Right hindlimb (tissue), 1 donor: Measurements from ENCODE around the gene SLC7A7.
A peak's percentile ranks its signal among the peaks of the same experiment; 100 is the strongest.
"Not testable (repeated sequence)": the region's sequence is repeated elsewhere in the genome, so short reads cannot be mapped to it uniquely, and the experiment has no call there.

Source experiments
- DNase-seq: peaks from one replicate; pipeline ENCODE4 v3.0.0-alpha.2; 2018

Gene SLC7A7

DNA sequence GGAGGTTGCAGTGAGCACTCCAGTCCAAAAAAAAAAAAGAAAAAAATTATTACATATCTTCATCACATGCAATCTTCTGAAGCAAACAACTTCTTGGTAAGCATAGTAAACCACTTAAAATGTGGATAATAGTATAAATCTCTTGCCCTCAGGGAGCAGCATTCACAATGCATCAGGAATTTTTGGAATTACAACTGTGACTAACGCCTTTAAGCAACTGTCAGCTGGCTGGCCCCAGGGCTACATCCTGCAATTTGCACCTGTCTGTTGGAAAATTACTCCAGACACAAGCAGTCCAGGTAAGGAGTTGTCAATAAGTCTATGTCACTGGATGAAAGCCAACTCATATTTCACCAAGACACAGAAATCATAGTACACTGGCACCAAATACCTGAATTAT lies 5.5 kb upstream of the SLC7A7 start:
- no peak for DNase-seq

DNA sequence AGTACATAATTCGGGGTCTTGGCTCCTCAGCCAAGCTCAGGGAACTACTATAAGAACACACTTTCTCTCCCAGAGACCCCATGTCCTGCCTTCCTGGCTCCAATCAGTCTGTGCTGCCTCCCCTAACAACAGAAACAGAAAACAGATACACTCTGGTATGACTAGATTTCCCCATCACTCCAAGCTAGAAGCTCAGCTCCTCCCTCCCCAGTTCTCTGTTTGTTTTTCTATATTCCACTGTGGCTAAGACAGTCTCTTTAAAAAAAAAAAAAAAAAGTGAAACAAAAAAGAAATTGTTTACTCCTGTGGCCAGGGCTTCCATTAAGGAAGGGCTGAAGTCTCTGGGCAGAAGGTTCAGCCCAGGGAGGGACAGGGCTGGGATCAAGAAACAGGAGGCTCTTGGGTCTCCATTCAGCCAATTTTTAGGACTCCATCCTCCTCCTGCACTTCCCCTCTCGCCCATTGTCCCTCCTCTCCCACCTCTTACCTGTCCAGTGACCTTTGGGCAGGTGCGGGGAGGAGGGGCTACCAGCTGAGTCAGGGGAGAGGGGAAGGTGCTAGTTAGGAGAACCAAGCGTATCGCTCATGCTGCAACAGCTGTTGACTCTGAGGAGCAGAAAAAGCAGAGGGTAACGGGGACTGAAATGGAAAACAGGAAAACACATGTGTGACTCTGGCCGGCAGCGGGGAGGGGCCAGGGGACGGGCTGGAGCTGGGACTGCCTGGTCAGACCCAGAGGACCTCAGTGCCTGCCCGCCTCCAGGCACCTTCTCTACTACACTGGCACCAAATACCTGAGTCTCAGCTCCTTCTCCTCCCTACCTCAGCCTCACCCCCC lies 4.1 kb upstream of the SLC7A7 start:
- peak; percentile 72 for DNase-seq

GRCh38 chr14:22814373-22814772 lies 862 bp downstream of the SLC7A7 start:
- DNase-seq = no peak

- DNase-seq = no peak
These were observed 2.1 kb downstream of the SLC7A7 start for GRCh38 chr14:22813145-22813544.

DNA sequence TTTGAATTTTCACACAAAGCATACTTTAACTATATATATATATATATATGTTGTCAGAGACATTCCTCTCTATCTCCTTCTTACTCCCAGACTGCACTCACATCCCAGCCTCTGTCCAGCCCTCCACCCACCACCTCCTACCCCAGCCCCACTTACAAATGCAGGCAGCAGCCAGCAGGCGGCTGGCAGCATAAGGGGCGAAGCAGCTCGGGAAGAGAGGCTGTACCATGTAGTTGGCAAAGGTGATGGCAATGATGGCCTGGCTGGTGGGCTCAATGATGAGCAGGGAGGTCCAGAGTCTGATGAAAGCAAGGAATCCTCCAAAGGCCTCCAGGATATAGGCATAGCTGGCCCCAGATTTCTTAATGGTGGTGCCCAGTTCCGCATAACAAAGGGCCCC lies 2.5 kb downstream of the SLC7A7 start:
- DNase-seq = no peak

DNA sequence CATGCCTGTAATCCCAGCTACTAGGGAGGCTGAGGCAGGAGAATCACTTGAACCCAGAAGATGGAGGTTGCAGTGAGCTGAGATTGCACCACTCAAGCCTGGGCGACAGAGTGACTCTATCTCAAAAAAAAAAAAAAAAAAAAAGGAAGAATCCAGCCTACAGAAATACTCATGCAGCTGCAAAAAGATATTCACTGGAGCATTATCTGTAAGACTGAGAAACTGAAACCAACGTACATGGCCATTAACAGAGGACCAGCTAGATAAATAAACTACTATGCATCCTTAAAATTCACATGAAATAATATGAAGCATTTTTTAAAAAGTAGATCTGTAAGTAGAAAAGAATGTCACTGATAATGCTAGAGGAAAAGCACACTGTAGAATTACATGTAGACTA lies 3.5 kb downstream of the SLC7A7 start:
- no peak for DNase-seq

- DNase-seq = no peak
These were observed 6.6 kb downstream of the SLC7A7 start for GRCh38 chr14:22808388-22809209.

DNA sequence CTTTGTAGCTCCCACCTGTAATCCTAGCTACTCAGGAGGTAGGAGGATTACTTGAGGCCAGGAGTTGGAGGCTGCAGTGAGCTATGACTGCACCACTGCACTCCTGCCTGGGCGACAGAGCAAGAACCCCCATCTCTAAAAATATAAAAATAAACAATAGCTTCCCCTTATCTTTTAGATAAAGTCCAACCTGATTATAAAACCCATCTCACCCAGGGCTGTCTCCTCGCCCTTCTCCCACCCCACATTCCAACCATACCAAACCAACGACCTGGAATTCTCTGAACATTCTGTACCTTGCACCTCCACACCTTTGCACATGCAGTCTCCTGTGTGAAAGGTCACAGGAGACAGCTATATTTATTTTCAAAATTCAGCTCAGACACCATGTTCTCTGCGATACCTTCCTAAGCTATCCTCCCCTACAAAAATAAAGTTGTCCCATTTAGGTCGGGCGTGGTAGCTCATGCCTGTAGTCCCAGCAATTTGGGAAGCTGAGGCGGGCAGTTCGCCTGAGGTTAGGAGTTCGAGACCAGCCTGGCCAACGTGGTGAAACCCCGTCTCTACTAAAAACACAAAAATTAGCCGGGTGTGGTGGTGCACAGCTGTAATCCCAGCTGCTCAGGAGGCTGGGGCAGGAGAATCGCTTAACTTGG lies 7.7 kb downstream of the SLC7A7 start:
- no peak for DNase-seq

- DNase-seq = not testable (repeated sequence)
These were observed 10.0 kb downstream of the SLC7A7 start for GRCh38 chr14:22805235-22805634.

DNA sequence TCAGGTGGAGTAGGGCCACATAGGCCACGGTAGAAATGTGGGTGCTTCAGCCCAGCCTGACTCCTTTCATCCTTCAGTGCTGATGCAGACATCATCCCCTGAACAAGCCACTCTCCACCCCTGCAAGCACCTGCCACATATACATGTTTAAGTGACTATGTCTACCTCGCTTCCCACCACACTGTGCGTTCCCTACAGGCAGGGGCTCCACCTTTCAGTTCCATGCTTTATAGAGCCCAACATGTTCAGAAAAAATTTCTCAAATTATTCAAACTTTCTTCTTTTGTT lies 11.6 kb downstream of the SLC7A7 start:
- DNase-seq = no peak

DNA sequence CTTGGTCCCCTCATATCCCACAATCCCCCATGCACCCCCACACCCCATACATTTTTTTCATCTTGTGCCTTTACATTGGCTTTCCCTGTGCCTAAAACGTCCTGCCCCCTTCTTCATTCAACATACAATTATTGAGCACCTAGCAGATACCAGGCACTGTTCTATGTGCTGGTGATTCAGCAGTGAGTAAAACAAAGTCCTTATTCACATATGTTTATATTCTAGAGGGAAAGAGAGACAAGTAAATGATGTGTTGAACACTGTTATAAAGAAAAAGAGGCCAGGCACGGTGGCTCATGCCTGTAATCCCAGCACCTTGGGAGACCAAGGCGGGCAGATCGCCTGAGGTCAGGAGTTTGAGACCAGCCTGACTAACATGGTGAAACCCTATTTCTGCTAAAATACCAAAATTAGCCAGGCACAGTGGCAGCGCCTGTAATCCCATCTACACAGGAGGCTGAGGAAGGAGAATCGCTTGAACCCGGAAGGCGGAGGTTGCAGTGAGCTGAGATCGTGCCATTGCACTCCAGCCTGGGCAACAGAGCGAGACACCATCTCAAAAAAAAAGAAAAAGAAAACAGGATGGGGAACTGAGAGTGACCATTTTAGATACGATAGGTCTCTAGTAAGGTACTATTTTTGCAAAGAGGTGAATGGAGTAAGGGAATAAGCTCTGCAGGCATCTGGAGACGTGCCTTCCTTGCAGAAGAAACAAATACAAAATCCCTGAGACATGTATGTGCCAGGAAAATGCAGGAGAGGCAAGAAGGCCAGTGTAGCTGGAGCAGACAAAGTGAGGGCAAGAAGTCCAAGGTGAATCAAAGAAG lies 12.2 kb downstream of the SLC7A7 start:
- DNase-seq = no peak

- DNase-seq = no peak
These were observed 13.5 kb downstream of the SLC7A7 start for GRCh38 chr14:22801716-22802115.

- no peak for DNase-seq
These were observed 14.9 kb downstream of the SLC7A7 start for GRCh38 chr14:22800346-22800745.

- no peak for DNase-seq
These were observed 16.7 kb downstream of the SLC7A7 start for GRCh38 chr14:22798528-22798927.

GRCh38 chr14:22797017-22797917 lies 18.0 kb downstream of the SLC7A7 start:
- no peak for DNase-seq

GRCh38 chr14:22796087-22796707 lies 19.0 kb downstream of the SLC7A7 start:
- DNase-seq = no peak

DNA sequence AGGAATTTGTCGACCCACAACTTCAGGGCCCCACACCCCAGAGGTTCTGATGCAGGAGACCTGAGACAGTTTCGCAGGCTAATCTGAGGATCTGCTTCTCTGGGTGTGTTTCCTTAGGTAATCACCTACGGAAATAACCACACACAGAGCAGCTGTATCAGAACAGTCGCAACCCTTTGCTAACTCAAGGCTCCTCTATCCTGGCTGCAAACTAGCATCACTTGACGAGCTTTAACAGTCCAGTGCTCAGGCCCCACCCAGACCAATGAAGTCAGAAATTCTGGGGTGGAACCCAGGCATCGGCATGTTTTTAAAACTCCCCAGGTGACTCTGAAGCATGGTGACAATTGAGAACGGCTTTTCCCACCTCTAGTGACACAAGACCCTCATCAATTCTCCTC lies 20.7 kb downstream of the SLC7A7 start:
- no peak for DNase-seq

GRCh38 chr14:22793976-22794375 lies 21.3 kb downstream of the SLC7A7 start:
- no peak for DNase-seq

DNA sequence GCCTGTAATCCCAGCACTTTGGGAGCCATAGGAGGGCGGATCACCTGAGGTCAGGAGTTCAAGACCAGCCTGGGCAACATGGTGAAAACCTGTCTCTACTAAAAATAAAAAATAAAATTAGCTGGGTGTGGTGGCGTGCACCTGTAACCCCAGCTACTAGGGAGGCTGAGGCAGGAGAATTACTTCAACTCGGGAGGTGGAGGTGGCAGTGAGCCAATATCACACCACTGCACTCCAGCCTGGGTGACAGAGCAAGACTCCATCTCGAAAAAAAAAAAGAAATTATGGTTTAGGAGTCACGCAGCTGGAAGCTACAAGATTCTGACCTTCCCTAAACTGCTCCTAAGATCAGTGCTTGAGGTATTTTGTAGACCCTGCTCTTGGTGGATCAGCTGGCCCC lies 21.7 kb downstream of the SLC7A7 start:
- DNase-seq = not testable (repeated sequence)

- no peak for DNase-seq
These were observed 23.1 kb downstream of the SLC7A7 start for GRCh38 chr14:22792158-22792557.

- DNase-seq = no peak
These were observed 23.9 kb downstream of the SLC7A7 start for GRCh38 chr14:22791301-22791700.
